Mesothelial cell of epicardium (in vitro differentiated cells): ENCODE data around the gene ECD. TPM values are rescaled to one million over a fixed set of nuclear protein-coding genes. Genes with fewer than 3 reads are reported as not detected.

Source experiments
- DNase-seq, 2 experiments: peaks; one replicate each; pipeline ENCODE4 v3.0.0; 2021; ENCODE audit warnings: low spot score in 2 of 2; ENCODE audit not compliant: unreplicated experiment in 2 of 2
- H3K27ac Mint-ChIP-seq: 2 replicates; pipeline ENCODE4 v1.8.0; 2021; ENCODE audit warnings: mixed read lengths
- H3K27me3 Mint-ChIP-seq: 2 replicates; pipeline ENCODE4 v1.8.0; 2021; ENCODE audit warnings: low read depth, mixed read lengths
- H3K36me3 Mint-ChIP-seq: 2 replicates; pipeline ENCODE4 v1.8.0; 2021; ENCODE audit warnings: mixed read lengths
- H3K4me1 Mint-ChIP-seq: 2 replicates; pipeline ENCODE4 v1.8.0; 2021; ENCODE audit warnings: mixed read lengths
- H3K4me3 Mint-ChIP-seq: 2 replicates; pipeline ENCODE4 v1.8.0; 2021; ENCODE audit warnings: mild to moderate bottlenecking, moderate library complexity, mixed read lengths
- H3K9me3 Mint-ChIP-seq: 2 replicates; pipeline ENCODE4 v1.8.0; 2021; ENCODE audit warnings: mixed read lengths
- total RNA-seq: library from RNA; stranded (reverse); gene quantifications from 3 replicates; pipeline ENCODE4 v1.2.1, GENCODE V29; 2021
- TF ChIP-seq, protein P1 (sequence below): fragments of 200-600 bp; sonication (generic); IDR thresholded peaks from one replicate; pipeline ENCODE4 v1.5.0; 2021; ENCODE audit warnings: antibody characterized with exemption; ENCODE audit not compliant: unreplicated experiment

ECD gene
- total RNA-seq, 1 donor from 2014 or later: 31.4 TPM

DNA sequence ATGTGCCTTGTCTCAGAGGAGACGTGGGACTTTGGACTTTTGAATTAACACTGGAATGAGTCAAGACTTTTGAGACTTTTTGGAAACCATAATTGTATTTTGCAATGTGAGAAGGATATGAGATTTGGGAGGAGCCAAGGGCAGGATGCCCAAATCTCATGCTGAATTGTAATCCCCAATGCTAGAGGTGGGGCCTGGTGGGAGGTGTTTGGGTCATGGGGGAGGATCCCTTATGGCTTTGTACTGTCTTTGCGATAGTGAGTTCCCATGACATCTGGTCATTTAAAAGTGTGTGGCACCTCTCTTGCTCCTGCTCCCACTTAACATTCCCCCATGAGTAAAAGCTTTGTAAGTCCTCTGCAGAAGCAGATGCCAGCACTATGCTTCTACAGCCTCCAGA lies 40.1 kb upstream of the ECD start:
- Mint-ChIP-seq H3K4me1 (no peaks in the 10 kb centered on the region), H3K27me3 (no peaks in the 10 kb centered on the region), H3K27ac (no peak overlapping the region)

DNA sequence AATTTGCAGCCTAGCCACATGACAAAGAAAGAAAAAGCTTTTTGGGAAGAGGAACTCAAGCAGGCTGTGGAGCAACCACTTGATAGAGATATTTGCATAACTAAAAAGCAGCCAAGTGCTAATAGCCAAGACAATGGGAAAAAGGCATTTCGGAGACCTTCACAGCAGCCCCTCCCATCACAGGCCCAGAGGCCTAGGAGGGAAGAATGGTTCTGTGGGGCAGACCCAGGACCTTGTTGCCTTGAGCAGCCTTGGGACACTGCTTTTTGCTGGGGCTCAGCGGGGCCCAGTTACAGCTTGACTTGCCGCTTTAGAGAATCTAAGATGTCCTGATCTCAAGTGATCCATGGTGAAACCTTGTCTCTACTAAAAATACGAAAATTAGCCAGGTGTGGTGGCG lies 38.6 kb upstream of the ECD start:
- H3K9me3 Mint-ChIP-seq: peaks cover 11% of the 10 kb centered on the region
- H3K27me3 Mint-ChIP-seq: no peaks in the 10 kb centered on the region
- TF ChIP-seq, protein P1, sequence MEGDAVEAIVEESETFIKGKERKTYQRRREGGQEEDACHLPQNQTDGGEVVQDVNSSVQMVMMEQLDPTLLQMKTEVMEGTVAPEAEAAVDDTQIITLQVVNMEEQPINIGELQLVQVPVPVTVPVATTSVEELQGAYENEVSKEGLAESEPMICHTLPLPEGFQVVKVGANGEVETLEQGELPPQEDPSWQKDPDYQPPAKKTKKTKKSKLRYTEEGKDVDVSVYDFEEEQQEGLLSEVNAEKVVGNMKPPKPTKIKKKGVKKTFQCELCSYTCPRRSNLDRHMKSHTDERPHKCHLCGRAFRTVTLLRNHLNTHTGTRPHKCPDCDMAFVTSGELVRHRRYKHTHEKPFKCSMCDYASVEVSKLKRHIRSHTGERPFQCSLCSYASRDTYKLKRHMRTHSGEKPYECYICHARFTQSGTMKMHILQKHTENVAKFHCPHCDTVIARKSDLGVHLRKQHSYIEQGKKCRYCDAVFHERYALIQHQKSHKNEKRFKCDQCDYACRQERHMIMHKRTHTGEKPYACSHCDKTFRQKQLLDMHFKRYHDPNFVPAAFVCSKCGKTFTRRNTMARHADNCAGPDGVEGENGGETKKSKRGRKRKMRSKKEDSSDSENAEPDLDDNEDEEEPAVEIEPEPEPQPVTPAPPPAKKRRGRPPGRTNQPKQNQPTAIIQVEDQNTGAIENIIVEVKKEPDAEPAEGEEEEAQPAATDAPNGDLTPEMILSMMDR: no peak
- H3K4me1 Mint-ChIP-seq: no peaks in the 10 kb centered on the region
- no peak for DNase-seq
- peaks cover 34% of the 10 kb centered on the region for H3K36me3 Mint-ChIP-seq
- H3K4me3 Mint-ChIP-seq: no peak overlapping the region
- no peak overlapping the region for H3K27ac Mint-ChIP-seq

More for the DNA sequence above, 40.1 kb upstream of the ECD start:
- Mint-ChIP-seq H3K9me3 (peaks cover 11% of the 10 kb centered on the region), H3K36me3 (peaks cover 34% of the 10 kb centered on the region), H3K4me3 (no peak overlapping the region)
- TF ChIP-seq, protein P1: no peak
- DNase-seq: no peak

DNA sequence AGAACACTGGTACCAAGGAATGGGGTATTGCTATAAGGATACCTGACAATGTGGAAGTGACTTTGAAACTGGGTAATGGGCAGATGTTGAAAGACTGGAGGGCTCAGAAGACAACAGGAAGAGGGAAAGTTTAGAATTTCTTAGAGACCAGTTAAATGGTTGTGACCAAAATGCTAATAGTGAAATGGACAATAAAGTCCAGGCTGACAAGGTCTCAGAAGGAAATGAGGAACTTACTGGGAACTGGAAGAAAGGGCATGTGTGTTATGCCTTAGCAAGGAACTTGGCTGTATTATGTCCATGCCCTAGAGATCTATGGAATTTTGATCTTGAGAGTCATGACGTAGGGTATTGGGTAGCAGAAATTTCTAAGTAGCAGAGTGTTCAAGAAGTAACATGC lies 38.1 kb upstream of the ECD start:
- no peak overlapping the region for H3K4me3 Mint-ChIP-seq
- TF ChIP-seq, protein P1: no peak
- peaks cover 11% of the 10 kb centered on the region for H3K9me3 Mint-ChIP-seq
- H3K36me3 Mint-ChIP-seq: peaks cover 36% of the 10 kb centered on the region
- no peaks in the 10 kb centered on the region for H3K4me1 Mint-ChIP-seq
- no peak overlapping the region for H3K27ac Mint-ChIP-seq
- DNase-seq: no peak
- H3K27me3 Mint-ChIP-seq: no peaks in the 10 kb centered on the region

DNA sequence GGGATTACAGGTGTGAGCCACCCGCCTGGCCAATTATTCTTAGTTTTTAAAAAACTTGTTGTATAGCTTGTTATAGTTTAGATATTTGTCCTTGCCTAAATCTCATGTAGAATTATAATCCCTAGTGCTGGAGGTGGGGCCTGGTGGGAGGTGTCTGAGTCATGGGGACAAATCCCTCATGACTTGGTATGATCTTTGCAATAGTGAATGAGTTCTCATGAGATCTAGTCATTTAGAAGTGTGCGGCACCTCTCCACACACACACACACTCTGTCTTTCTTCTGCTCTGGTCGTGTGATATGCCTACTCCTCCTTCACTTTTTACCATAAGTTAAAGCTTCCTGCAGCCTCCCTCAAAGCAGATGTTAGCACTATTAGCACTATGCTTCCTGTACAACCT lies 37.3 kb upstream of the ECD start:
- TF ChIP-seq, protein P1: no peak
- Mint-ChIP-seq H3K4me1 (no peaks in the 10 kb centered on the region), H3K36me3 (peaks cover 38% of the 10 kb centered on the region), H3K27ac (no peak overlapping the region), H3K9me3 (peaks cover 11% of the 10 kb centered on the region), H3K4me3 (no peak overlapping the region), H3K27me3 (no peaks in the 10 kb centered on the region)
- DNase-seq: no peak

DNA sequence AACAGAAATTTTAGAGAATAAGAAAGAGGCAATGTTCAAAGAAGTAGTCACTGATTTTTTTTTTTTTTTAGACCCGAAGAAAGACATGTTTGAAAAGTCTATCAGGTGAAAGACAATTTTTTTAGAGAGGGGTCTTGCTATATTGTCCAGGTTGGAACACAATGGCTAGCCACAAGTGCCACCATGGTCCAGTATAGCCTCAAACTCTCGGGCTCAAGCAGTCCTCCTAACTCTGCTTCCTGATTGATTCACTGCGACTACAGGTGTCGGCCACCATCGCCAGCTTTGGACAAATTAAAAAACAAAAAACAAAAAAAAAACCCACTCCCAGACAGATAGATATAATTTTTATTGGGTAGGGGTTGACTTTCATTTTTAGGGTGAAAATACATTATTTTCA lies 22.4 kb upstream of the ECD start:
- Mint-ChIP-seq H3K4me1 (no peaks in the 10 kb centered on the region), H3K27ac (no peak overlapping the region)

More for the DNA sequence above, 22.4 kb upstream of the ECD start:
- Mint-ChIP-seq H3K4me3 (no peak overlapping the region), H3K9me3 (no peaks in the 10 kb centered on the region), H3K27me3 (no peaks in the 10 kb centered on the region), H3K36me3 (peaks cover 5% of the 10 kb centered on the region)
- DNase-seq: no peak
- TF ChIP-seq, protein P1: no peak
